T-helper 1 cell (primary cell): ENCODE results near the gene PDGFA.
"Not testable (repeated sequence)": the region's sequence is repeated elsewhere in the genome, so short reads cannot be mapped to it uniquely, and the experiment has no call there.

Source experiments
- DNase-seq, 5 donors: peaks; one replicate each; pipeline ENCODE4 v3.0.0-alpha.2; 2012 to 2020

Gene PDGFA

DNA sequence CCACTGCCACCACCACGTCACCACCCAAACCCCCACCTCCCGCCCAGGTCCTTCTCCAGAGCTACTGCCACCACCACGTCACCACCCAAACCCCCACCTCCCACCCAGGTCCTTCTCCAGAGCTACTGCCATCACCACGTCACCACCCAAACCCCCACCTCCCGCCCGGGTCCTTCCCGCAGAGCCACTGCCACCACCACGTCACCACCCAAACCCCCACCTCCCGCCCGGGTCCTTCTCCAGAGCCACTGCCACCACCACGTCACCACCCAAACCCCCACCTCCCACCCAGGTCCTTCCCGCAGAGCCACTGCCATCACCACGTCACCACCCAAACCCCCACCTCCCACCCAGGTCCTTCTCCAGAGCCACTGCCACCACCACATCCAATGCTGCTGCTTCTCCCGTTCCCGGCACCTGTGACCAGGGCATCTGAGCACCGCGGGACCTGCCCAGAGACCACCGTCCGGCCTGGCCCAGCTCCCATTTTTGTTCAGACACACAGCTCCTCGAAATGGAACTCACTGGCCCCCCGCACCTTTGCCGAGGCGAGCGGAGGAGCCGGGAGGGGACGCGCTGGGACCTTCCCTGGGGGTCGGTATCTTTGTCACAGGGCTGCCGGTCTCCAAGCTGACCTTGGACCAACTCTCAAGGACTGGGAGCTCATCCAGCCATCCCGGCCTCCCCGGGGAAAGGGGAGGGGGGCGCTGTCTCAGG lies 32.7 kb upstream of the PDGFA start:
- DNase-seq = not testable (repeated sequence)

DNA sequence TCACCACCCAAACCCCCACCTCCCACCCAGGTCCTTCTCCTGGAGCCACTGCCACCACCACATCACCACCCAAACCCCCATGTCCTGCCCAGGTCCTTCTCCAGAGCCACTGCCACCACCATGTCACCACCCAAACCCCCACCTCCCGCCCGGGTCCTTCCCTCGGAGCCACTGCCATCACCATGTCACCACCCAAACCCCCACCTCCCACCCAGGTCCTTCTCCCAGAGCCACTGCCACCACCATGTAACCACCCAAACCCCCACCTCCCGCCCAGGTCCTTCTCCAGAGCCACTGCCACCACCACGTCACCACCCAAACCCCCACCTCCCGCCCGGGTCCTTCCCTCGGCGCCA lies 31.9 kb upstream of the PDGFA start:
- DNase-seq = not testable (repeated sequence)

DNA sequence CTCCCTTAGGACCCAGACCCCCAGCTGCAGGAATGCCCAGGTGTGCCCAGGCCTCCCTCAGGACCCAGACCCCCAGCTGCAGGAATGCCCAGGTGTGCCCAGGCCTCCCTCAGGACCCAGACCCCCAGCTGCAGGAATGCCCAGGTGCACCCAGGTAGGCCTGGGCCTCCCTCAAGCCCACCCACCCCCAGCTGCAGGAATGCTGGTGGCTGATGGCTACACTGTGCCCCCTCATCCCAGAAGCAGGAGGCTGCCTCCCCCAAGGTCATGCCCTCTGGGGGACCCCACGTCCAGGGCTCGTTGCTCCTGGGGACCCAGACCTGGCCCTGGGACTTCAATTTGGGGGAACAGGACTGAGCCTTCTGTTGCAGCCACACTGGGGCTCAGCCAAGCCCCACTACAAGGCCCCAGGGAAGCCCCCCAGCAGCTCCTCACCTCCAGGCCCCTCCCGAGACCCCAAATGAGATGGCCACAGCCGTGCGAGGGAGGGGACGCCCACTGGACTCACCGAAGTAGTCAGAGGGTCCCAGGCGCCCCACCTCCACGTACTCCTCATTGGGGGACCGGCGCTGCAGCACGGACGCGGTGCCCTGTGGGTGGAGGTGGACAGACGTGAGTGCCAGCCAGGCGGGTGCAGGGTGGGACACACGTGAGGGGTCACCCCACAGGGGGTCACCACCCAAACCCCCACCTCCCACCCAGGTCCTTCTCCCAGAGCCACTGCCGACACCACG lies 31.4 kb upstream of the PDGFA start:
- no peak for DNase-seq

DNA sequence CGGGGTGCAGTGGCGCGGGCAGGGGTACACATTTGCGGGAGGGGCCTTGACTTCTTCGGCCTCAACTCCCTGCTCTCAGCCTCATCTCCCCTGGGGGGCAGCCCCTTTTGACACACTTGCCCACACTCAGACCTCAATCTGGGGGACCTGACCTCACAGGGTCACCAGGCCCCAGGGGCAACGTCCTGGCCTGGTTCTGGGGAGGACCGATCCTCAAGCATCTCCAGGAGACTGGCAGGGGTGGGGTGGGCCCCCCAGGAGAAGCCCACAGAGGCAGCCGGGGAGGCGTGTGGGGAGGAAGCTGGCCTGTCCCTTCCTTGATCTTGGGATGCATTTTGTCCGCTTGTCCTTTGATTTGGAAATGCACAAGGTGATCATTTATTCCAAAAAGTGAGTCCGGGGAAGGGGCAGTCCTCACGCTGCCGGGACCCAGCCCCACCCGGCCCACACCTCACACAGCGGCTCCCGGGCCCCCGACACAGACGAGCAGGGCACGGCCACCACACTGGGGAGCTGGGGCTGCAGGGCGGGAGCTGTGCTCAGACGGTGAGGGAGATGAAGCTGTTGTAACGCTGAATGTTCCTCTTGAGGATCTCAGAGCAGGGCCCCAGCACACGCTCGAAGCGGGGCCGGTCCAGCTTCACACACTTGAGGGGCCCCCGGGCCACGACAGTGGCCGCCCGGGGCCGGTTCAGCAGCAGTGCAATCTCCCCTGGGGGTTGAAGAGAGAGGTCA lies 30.4 kb upstream of the PDGFA start:
- DNase-seq = no peak

DNA sequence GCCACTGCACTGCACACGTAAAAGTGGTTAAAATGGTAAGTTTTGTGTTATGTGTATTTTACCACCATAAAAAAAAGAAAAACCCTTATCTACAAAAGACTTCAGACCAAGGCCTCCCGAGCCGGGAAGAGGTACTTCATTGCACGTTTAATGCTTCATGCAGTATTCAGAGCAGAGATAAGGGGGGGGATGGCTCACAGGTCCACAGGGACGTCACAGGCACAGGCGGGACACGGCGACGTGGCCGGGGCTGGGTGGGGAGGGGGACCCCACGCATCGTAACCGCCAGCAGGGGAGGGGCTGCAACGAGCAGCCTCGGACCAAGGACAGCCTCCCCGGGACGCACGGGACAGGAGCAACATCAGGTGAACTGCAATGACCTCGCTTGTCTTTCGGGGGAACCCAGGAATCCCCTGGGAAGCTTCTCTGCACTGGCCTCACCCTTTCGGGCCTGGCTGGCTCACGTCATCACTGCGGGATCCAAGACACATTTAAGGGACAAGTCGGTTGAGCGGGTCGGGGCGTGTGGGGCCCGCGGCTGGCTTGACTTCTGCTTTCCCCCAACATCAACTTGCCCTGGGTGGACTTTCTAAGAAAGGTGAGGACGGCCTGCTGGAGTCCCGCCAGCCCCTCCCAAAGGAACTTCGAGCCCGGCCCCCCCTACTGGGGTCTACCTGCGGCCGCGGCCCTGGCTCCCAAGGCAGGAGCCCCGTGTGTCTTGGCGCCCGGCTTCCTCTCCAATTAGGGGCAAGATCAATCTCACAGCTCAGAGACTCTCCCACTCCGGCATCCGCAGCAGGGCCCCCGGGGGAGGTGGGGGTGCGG lies 29.6 kb upstream of the PDGFA start:
- DNase-seq = no peak

DNA sequence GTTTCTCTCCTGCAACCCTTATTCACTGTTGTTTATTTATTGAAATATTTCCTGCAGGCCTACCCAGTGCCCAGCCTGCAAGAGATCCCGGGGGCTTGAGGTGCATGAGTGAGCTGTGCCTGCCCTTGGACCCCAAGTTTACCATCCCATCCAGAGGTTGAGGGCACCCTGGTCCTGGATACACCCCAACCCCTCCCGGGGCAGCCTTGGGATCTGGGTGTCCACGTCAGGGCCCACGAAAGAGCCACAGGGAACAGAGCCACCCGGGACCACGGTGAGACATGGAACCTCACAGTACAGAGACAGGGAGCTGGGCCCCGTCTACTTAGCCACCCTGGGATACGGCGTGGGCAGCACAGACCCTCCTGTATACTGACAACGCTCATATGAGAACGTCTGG lies 28.8 kb upstream of the PDGFA start:
- DNase-seq = no peak

DNA sequence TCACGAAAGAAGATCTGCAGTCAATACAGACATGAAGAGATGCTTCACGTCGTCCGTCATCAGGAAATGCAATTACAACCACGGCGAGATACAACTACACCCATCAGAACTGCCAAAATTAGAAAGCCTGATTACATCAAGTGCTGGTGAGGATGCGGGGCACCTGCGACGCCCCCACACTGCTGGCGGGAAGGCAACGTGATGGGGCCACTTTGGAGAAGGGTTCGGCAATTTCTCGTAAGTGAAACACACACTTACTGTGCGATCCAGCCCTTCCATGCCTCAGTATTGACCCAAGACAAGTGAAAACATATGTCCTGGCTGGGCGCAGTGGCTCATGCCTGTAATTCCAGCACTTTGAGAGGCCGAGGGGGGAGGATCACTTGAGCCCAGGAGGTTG lies 25.8 kb upstream of the PDGFA start:
- no peak for DNase-seq

DNA sequence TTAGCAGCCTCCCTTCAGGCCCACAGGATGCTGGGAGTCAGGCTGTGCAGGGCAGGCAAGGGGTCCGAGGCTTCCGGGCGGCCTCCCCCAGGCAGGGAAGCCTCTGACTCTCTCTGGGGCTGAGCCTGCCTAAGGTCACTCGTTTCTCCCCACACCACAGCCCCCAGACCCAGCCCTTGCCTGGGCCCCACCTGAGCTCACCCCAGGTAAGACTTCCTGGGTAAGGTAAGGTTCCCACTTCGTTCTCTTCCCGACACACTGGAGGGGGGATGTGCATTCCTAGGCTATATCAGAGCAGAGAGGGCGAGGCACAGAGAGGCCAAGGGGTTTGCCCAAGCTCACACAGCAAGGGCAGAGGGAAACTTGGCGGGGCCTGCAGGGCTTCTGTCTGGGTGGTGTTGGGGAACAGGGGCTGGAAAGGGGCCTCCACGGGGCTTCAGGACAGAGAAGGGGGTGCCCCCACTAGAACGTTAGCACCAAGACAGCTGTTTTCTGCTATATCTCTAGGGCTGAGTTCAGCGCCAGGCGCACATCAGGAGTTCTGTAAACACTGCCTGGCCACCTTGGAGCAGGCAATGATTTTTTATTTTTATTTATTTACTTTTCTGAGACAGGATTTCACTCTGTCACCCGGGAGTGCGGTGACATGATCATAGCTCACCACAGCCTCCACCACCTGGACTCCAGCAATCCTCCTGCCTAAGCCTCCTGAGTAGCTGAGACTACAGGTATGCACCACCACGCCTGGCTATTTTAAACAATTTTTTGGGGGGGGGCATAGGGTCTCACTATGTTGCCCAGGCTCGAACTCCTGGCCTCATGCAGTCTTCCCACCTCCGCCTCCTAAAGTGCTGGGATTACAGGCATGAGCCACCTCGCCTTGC lies 24.9 kb upstream of the PDGFA start:
- no peak for DNase-seq

DNA sequence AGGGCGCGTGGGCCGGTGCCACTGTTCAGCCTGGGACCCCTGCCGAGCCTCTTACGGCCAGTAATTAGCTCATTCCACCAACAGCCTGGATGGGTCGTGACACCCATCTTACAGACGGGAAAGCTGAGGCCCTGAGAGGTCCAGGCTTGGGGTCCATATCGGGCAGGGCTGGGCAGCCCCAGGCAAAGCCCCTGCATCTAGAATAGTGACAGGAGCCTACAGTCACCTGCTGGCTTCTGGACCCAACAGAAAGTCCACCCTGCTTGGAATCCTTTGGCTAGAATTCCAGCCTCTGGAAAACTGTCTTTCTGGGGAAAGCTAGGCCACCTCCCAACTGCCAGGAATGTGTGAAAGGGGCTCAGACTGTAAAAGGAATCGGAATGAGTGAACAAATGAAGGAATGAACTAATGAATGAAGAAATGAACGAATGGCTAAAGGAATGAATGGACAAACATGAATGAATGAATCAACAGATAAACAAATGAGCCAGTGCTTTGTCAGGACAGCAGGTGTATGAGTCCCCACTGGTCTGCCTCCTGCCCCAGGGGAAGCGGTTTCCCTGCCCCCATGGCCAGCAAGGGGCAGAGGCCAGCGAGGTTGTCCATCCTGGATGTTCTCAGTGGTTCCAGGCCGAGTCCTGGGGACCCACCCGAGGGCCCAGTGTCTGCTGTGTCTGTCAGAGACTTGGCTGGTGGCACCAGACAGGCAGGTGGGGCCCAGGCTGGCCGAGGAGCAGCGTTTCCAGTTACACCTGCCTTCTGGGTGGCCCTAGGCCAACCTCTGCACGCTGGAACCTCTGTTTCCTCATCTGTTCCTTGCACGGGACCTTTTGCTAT lies 24.1 kb upstream of the PDGFA start:
- no peak for DNase-seq

DNA sequence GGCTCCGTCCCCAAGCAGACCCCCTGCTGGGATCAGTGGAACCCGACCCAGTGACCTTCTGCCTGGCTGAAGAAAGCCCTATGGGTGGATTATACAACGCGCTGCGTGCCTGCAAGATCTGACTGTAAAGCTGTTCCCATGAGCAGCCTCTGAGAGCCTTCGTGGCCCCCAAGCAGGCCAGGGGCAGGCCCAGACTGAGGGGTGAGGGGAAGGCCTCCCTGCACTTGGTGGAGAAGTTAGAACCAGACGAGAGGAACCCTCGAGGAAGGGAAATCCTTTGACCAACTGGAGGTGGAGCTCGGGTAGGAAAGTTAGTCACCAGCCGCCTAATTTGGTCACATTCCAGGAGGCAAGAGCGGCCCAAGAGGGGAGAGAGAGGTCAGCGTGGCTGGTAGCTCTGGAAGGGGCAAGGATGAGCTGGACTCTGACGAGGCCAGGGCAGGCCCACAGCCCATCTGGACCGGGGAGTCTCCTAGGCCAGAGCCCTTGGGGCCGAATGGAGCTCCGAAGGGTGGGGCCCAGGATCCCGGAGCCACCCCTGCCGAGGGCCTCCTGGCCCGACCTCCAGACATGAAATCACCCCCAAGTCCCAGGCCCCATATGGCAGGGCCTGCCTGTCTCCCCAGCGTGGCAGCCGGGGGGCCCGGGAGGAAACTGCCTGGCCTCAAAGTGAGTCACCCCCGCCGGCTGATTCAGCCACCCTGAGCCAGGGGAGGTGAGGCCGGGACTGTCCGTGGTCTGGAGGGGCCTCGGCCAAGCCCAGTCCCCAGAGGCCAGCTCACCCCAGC lies 23.3 kb upstream of the PDGFA start:
- DNase-seq = no peak

DNA sequence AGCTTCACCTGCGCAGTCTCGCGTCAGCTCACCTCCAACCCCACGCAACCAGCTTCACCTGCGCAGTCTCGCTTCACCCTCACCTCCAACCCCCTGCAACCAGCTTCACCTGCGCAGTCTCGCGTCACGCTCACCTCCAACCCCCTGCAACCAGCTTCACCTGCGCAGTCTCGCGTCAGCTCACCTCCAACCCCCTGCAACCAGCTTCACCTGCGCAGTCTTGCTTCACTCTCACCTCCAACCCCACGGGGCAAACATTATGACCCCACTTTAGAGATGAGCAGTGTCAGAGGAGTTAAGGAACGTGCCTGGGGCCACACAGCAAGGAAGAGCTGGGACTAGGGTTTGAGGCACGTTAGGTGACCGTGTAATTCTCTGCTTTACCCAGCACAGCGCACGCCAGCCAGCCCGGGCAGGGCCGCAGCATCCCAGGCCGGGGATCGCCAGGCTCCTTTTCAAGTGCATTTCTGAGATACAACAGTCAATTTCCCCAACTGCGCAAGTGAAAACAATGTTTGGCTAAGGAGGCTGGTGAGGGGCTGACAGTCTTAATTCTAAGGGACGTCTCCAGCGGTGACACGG lies 22.6 kb upstream of the PDGFA start:
- no peak for DNase-seq

DNA sequence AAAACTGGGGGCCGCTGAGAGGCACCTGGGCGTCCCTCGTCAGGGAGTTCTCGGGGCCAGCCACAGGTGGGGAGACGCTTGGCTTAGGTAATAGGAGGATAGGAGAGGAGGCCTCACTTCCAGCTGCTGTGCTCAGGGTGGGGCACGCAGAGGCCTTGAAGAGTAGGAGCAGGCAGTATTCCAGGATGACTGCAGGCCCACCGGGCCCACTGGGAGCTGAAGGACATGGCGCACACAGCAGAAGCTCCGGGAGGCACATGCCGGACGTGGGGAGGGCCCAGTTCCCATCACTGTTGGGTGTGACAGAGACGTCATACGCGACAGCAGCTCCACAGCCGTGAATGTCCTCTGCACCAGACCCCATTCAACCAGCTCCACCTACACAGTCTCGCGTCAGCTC lies 22.0 kb upstream of the PDGFA start:
- no peak for DNase-seq

DNA sequence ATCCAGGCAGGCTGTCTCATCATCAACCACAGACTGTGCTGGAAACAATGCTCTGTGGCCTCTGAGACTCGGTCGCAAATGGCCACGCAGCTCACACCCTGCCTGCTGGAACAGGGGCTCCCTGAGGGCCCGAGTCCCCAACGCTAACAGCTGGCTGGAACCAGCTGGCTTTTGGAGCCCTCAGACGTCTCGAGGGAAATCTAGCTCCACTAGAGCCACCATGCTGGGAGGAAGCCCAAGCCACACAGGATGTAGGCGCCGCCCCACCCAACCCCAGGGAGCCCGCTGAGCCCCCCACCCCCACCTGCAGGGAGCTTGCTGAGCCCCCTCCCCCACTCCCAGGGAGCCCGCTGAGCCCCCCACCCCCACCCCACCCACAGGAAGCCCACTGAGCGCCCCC lies 21.4 kb upstream of the PDGFA start:
- DNase-seq = no peak

DNA sequence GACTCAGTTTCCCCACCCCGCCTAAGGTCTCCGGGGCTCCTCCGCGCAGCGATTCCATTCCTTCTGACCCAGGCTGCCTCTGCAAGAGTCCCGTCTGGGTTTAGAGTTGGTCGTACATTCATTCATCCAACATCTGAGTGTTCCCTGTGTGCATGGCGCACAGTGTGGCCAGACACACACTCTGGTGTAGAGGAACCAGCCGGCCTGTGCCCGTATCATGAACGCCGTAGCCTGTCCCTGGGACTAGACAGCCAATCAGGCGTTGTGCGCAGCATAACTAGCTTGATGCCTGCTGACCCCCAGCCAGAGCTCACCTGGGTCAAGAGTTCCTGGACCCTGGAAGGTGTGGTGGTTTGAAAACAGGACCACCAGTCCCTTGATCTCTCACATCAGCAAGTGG lies 20.9 kb upstream of the PDGFA start:
- DNase-seq = no peak

DNA sequence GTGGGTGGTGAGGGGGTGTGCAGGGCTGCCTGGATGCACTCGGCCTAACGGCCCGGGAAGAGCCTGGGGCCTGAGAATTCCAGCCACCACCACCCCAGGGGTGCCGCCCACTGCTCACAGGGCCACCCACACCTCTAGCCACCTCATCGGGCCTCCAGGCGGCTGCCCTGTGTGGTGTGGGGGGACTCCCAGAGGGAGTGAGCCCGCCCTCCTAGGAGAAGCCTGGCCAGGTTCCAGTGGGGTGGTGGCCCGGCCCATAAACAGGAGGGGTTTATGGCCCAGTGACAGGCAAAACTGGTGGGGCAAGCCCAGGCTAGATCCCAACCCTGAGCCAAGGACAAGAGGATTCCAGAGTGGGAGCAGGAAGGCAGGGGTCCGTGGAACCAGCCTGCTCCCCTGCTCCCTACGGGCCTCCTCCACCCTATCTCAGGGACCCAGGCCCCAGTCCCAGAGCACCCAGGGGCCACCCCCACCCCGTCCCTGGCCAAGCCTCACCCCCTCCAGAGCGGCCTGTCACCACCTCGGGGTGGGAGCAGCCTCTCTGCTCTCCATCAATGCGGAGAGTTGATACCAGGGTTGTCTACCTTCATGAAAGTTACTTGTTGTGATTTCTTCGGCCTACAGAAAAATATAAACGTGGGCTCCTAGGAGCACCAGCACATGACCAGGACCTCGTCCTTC lies 20.2 kb upstream of the PDGFA start:
- DNase-seq = no peak

DNA sequence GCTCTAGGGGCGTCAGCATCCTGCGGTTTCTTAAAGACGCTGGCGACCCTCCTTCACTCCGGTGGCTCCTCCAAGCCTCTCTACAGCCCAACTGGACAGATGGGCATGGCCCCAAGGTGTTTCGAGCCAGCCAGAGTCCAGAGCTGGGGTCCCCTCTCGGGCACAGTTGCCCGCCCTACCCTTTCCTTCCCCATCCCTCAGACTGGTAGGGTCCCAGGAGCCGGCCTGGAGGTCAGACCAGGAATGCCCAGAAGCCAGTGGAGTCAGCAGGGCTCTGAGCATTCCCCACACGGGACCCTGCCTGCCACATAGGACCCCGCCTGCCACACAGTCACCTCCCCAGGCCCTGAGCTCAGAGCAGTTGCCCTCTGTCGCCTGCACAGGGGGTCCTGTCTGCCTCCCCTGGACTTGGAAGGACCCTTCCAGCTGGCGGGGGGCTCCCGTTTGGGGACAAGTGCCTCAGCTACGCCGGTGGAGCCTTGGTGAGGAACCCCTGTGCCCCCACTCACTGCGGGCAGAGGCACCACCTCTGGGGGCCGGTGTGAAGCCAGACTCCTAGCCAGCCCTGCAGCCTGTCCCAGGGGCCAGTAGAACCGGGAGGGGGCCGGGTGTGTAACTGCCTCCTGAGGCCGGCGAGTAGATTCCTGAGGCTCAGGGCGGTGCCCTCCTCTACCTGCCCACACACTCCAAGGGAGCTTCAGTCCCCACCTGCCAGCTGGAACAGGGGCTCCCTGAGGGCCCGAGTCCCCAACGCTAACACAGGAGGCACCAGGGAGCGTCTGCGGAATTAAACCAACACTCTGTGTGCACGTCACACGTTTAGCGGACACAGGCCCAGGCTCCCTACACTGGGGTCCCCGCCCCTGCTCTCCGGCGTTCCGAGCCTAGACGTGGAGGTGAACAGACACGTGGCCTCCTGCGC lies 19.4 kb upstream of the PDGFA start:
- no peak for DNase-seq

DNA sequence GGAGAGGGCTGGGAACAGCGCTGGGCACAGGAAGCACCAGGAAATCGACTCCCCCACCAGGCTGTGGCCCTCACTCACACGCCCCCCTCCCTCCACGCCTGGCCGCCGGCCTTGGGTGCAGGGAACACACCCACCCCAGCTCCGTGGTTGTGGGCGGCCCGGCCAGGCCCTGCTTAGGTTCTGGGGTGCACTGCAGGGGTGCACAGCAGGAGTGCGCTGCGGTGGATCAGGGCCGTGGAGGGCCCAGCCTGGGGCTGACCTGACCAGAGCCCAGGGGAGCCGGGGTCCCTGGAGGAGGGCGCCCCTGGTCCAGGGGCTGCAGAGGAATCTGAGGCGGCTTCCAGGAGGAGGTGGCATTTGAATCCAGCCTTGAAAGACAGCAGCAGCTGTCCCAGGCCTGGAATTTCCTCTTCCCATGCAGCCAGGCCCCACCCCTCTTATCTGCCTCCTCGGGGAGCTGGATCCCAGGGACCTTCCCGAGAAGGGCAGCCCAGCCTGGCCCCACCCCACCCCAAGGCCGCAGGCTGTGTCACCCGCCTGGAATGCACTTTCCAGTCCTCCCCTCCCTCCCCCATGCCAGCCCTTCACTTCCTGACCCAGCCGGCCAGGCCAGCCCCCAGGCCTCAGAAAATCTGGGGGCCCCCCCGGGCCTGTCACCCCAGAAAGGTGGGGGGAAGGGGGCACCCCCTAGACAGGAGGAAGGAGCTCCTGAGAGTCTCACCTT lies 18.4 kb upstream of the PDGFA start:
- no peak for DNase-seq
